Fibroblast of lung (primary cell): ENCODE results near the gene RAI1.

ENCODE experiments used
- CTCF ChIP-seq, 2 donors: IDR thresholded peaks in 1 of 2; conservative IDR thresholded peaks in 1 of 2; 1 replicate in 1 of 2; 2 replicates in 1 of 2; pipeline ENCODE4 v1.5.1; 2011 to 2012; ENCODE audit warnings: low read length in 2 of 2, control low read depth in 1 of 2, inconsistent platforms in 1 of 2, low read depth in 1 of 2, mild to moderate bottlenecking in 1 of 2
- EZH2 ChIP-seq: IDR thresholded peaks from 2 replicates; pipeline ENCODE4 v1.5.1; 2012; ENCODE audit warnings: low read length, control low read depth, mild to moderate bottlenecking; ENCODE audit errors: missing control alignments

- TF ChIP-seq EZH2, result no peak
- no peak for TF ChIP-seq CTCF (conservative IDR thresholded peaks at IDR 0.05 in 1 of 2, IDR thresholded peaks at IDR 0.05 in 1 of 2; ENCODE audit: low read depth in 1 of 2, low read length in 2 of 2)
These were observed 135.1 kb downstream of the RAI1 start for GRCh38 chr17:17816240-17816814.
